CD4-positive, alpha-beta T cell treated with Interleukin-10 for 1 hour (primary cell): ENCODE measurements around the gene EIF5A.
A peak's percentile ranks its signal among the peaks of the same experiment; 100 is the strongest.

Experiments
- DNase-seq: peaks from one replicate; pipeline ENCODE4 v3.0.0-alpha.2; 2020

Gene EIF5A

GRCh38 chr17:7285679-7286078, 21.7 kb upstream of the EIF5A start:
- DNase-seq: no peak

GRCh38 chr17:7289256-7290032, 18.0 kb upstream of the EIF5A start:
- DNase-seq: no peak

- no peak for DNase-seq
These were observed 17.3 kb upstream of the EIF5A start for GRCh38 chr17:7290166-7290565.

GRCh38 chr17:7290685-7291084, 16.7 kb upstream of the EIF5A start:
- no peak for DNase-seq

- DNase-seq: no peak
These were observed 15.2 kb upstream of the EIF5A start for GRCh38 chr17:7292194-7292593.

- no peak for DNase-seq
These were observed 14.7 kb upstream of the EIF5A start for GRCh38 chr17:7292729-7293128.

GRCh38 chr17:7293159-7293558, 14.3 kb upstream of the EIF5A start:
- DNase-seq: no peak

- no peak for DNase-seq
These were observed 13.4 kb upstream of the EIF5A start for GRCh38 chr17:7293816-7294613.

- peak; percentile 86 for DNase-seq
These were observed 12.7 kb upstream of the EIF5A start, which contains the start of gene YBX2 for GRCh38 chr17:7294614-7295153. Gene YBX2, minus strand, starts transcription at chr17:7294639. Its CDS starts 139 bp downstream, at chr17:7294500.

- no peak for DNase-seq
These were observed 11.9 kb upstream of the EIF5A start for GRCh38 chr17:7295230-7296180.

GRCh38 chr17:7296189-7296861, 11.1 kb upstream of the EIF5A start:
- peak; percentile 71 for DNase-seq

GRCh38 chr17:7304179-7304578, 3.2 kb upstream of the EIF5A start:
- DNase-seq: no peak

- DNase-seq: peak; percentile 62
These were observed 527 bp downstream of the EIF5A start for GRCh38 chr17:7307686-7308624.

- peak; percentile 95 for DNase-seq
These were observed 1.4 kb downstream of the EIF5A start for GRCh38 chr17:7308625-7309433.

GRCh38 chr17:7309628-7310027, 2.2 kb downstream of the EIF5A start:
- peak; percentile 9 for DNase-seq

- no peak for DNase-seq
These were observed 3.8 kb downstream of the EIF5A start for GRCh38 chr17:7311110-7311705.

GRCh38 chr17:7312432-7313087, 5.1 kb downstream of the EIF5A start:
- DNase-seq: peak; percentile 13

- DNase-seq: peak; percentile 39
These were observed 5.9 kb downstream of the EIF5A start for GRCh38 chr17:7313088-7313889.
